Measurements from ENCODE around the gene PDE4D.

DNA sequence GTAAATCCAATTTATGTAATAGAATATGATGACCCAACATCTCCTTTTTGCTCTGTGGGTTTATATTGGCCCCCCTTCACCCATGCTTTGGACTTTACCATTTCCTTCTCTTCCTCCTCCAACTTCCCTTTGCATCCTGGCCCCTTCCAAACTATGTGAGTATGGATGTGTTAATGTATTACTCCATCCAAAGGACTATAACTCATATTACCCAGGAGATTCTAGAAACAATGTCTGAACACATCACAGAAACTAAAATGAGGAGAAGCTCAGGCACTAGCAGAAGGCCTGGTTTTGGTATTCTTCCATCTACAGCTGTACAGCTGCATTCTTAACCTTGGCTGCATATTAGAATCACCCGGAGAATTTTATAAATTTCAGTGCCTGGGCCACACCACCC is 110.7 kb downstream of the PDE4D start:
- TF ChIP-seq, protein P1, sequence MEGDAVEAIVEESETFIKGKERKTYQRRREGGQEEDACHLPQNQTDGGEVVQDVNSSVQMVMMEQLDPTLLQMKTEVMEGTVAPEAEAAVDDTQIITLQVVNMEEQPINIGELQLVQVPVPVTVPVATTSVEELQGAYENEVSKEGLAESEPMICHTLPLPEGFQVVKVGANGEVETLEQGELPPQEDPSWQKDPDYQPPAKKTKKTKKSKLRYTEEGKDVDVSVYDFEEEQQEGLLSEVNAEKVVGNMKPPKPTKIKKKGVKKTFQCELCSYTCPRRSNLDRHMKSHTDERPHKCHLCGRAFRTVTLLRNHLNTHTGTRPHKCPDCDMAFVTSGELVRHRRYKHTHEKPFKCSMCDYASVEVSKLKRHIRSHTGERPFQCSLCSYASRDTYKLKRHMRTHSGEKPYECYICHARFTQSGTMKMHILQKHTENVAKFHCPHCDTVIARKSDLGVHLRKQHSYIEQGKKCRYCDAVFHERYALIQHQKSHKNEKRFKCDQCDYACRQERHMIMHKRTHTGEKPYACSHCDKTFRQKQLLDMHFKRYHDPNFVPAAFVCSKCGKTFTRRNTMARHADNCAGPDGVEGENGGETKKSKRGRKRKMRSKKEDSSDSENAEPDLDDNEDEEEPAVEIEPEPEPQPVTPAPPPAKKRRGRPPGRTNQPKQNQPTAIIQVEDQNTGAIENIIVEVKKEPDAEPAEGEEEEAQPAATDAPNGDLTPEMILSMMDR (IDR thresholded peaks at IDR 0.05; ENCODE audit: extremely low read depth in 1 of 2, insufficient read depth in 1 of 2, low read depth in 1 of 2, low read length in 2 of 2), result no peak
- TF ChIP-seq POLR2A (IDR thresholded peaks at IDR 0.05; ENCODE audit: low read depth, low read length) (no peak), POLR2AphosphoS5 (IDR thresholded peaks at IDR 0.05; ENCODE audit: insufficient read depth, low read depth, low read length) (no peak), FOS (IDR thresholded peaks at IDR 0.05; ENCODE audit: borderline replicate concordance, insufficient read depth, low read length) (no peak), MAX (IDR thresholded peaks at IDR 0.05; ENCODE audit: insufficient read depth, insufficient read length) (no peak), JUN (IDR thresholded peaks at IDR 0.05; ENCODE audit: borderline replicate concordance, insufficient read depth, insufficient read length, low read depth) (no peak)

Measured in endothelial cell of umbilical vein (primary cell).